GM19193 (cell line): ENCODE data around the gene ZNF831.

Experiments used
- POLR2A ChIP-seq: IDR thresholded peaks from 4 replicates; pipeline ENCODE4 v1.6.1; 2011; ENCODE audit not compliant: insufficient read depth, insufficient read length; ENCODE audit errors: extremely low read depth

Gene ZNF831

DNA sequence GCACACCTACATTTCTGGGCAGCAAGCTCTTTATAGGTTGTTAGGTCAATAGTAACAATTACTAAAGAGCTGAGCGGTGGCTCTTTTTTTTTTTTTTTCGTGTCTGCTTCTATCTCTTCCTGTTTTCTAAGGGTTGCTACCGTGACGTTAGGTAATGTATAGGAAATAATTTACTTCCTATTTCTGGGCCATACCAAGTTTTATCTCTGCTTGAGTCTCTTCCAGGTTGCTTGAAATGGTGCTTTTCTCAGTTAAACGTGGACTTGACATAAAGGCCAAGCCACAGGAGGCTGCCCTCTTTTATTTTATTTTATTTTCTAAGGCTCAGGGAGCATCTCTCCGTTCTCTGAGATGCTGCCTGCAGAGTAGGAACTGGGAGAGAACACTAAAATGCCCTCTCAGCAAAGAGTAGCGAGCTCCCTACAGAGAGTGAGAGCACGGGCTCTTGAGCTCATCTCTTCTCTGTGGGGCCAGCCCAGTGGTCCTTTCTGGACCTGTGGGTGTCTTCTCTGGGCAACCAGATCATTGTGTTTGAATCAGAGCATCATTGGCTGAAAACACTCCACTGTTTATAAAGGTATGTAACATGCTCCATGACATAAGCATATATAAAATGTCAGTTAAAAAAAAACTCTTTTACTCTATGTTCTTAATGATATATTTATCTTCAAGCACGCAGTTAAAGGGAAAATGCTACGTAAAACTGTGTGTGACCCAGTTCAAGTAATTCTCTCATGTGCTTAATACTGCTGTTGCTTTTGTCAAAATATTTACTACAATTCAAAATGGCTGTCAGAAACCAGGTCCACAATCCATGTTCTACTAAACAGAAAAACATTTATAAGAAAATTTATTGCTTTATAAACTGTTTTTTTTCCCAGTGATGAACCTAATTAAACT, at the start of gene ZNF831:
Gene ZNF831, plus strand, starts transcription at position 191 of the 900 bp plus-strand sequence. CDS start 27,199 bp downstream, outside the sequence.
- no peak for TF ChIP-seq POLR2A

DNA sequence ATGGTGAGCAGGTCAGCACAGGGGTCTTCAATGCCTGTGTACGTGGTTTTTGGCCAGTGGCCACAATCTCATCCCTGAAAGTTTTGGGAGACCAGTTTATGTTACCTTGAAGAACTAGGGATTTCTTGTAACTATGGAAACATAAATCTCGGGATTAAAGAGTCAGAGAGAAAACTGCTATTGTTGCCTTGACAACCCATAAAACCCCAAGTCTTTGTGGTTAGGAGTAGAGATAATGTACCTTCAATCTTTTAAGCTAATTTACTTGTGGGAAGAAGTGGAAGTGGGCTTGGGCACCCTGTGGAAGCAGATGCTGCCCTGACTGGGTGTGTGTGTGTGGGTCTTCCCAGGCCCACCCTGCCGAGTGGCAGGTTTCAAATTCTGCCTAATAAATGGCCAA, 46.1 kb upstream of the ZNF831 start:
- TF ChIP-seq POLR2A = no peak

DNA sequence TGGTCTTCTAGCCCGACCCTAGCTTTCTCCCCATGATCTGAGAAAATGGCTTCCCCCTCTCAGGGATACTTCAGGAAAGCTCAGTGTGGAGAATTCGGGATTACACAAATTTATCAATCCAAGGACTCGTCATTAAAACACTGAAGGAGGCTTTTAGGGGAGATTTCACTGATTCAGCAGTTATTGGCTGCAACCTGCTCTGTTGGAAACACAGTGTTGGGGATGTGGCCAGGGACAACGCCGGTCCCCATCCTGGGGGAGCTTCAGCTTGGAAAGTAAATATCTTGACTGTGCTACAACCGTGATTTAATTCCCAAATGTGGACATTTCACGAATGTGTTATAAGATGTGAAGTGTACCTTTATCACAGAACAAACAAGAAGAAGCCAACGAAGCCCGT, 44.8 kb upstream of the ZNF831 start:
- TF ChIP-seq POLR2A = no peak

DNA sequence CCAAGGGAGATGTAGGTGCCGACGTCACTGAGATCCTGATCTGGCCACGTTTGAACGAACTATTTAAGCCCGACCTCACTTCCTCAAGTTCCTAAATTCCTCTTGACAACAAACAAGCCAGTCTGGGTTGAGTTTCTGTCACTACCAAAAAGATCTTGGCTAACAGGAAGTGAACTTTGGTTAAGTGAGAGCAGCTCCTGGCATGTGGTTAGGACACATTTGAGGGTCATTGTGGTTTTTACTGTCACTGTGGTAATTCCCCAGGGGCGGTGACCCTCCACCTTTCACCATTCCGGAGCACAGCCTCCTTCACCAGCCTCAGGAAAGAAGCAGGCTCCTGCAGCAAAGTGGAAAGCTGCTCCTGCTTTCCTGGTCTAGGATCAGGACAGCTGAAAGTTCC, 43.1 kb upstream of the ZNF831 start:
- TF ChIP-seq POLR2A = no peak

DNA sequence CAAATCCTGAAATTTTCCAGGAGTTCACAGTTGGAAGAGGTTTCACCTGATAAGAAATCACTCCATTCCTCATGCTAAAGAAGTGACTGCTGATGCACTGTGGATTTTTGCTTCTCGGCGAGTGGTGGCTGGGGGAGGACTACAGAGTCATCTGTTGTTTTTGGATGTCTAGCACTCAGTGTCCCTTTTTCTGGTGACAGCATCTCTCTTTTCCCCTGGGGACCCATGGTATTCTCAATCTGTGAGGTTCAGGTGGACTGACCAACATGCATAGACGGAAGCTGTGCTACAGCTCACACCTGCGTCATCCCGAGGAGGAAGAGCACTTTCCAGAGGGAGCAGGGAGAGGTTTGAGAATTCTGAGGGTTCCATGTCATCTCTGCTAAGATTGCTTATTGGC, 42.7 kb upstream of the ZNF831 start:
- no peak for TF ChIP-seq POLR2A

DNA sequence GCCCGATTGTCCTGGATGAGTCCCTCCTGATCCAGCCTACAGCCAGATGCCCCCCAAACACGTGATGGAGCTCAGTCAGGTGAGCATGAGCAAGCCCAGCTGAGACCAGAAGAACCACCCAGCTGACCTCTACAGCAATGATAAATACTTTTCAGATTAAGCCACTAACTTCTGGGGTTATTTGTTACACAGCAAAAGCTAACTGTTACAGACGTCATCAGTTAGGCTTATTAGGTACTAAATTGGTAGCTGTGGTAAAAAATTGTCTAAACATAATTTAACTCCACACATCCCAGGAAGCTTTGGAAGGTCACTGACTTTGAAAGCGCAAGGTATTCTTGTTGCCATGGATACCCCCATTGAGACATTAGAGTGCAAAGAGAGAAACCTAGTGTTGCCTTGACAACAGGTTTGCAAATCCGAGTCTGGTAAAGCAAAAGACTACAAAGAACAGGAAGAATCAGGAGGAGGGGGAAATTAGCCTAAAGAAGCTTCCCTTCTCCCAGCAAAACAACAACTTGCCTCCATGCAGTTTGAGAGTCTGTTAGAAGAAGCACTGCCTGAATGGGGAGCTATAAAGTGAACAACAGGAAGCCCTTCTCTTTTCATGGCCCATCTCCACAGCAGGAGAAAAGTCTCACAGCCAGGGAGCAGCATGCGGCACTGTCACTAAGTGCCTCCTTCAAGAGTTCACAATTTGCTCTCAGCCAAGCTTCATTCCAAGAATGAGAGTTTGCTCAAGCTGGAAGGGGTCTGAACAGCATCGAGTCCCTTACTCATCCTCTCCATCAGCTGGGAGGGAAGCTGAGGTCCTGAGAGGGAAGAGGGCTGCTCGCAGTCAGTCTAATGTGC, 41.7 kb upstream of the ZNF831 start:
- no peak for TF ChIP-seq POLR2A

DNA sequence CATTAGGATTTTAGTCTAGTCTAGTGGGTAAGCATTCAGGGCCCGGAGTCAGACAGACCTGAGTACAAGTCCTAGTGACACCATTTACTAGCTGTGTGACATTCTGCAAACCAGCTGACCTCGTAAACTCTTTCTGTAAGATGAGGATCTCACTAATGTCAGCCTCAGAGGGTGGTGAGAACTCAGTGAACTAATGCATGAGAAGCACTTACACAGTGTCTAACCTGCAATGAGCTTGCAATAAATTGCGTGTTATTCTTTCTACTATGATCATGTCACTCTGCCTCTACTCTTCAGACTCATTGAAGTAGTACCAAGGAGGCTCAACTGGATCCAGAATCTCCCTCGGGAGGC, 41.1 kb upstream of the ZNF831 start:
- no peak for TF ChIP-seq POLR2A

DNA sequence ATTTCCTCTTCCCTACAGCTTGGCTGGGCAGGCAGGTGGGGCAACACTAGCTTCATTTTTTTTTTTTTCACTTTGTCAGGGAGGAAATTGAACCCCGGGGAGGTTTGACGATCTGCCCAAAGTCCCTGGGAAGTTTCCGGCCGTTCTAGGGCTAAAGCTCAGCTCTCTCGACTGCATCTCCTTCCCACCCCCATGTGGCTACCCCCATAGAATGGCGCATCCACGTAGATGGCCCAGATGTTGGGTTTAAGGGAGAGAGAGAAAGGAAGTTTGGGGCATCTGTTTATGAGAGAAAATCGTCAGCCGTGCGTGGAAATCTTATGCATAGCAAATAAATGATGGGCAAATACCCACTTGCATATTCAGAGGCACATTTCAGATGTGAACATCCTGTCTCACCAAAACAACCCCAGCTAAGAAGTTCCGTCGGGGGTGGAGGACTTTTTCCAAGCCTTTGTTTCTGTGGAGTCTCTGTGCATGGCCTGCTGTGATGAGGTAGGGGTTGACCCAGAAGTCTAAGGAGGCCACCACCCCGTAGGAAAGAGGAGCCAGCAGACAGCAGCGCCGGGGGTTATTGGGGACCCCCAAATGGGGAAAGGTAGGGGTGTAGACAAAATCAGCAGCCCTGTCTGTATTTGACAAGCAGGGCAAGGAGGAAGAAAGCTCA, 40.5 kb upstream of the ZNF831 start:
- no peak for TF ChIP-seq POLR2A

DNA sequence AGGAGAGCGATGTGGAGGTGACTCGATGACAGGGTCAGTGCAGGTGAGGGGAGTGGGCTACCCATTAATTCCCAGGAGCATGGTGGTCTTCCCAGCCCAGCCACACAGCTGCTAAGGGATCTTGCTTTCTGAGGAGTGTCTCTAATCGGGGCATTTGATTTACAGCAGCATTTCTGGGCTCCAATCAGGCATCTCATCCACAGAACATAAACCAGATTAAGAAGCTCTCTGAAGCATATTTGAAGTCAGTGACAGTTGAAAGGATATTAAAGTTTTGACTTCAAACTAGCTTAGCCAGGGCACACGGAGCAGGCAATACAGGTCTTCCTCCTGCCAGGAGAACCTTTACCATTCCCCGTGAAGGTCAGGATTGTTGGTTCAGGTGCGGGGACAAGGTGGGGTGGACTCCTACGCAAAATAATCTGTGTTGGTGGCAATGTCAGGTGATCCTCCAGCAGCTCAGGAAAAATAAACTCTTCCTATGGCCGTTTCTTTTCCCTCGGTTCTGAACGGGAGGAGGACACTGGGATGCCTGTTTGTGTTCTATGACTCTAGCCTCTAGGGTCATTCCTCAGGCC, 39.9 kb upstream of the ZNF831 start:
- no peak for TF ChIP-seq POLR2A

DNA sequence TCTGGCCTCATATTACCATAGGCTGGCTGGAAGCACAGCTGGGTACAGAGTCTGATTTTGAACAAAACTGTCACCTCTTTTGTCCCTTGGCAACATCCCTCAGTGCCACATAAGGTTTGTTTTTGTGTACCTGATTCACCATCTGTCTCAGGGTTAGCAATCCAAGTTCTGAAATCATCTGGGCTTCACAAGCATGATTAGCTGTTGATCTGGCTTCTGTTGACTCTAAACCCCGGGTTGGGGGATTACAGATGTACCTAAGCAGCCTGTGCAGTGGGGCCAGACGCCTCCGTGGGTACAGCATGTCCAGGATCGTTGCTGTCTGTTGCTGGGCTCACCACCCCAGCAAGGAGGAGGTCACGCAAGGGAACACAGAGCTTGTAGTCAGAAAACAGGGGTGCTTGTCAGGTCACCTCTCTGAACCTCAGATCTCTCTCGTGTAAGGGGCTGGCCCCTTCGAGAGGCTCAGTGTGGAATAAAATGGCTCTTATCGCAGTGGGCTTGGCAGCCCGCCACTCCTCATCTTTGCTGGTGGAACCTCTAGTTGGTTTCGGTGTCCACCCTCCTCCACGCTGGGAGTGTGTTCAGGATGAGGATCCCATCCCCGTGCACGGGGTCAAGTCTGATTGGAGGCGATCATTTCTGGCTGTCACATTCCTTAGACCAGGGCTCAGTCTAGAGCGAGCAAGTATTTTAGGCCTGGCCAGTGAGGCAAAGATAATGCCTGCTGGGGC, 39.2 kb upstream of the ZNF831 start:
- no peak for TF ChIP-seq POLR2A

DNA sequence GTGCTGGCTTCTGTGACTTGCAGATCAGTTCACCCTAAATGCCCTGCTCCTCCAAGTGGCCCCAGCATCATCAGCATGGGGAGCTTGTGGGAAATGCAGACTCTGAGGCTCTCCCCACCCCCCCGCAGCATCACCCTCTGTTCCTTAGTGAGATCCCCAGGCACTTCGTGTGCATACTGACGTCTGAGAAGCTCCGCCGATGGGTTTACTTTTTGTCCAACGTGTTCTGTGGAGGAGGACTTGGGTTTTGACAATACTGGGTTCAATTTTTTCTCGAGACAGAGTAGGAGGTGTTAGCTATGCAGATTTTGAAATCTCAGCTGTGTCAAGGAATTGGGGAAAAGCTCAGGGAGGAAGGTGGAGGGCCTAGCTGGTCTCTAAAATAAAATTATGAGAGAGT, 38.3 kb upstream of the ZNF831 start:
- no peak for TF ChIP-seq POLR2A

DNA sequence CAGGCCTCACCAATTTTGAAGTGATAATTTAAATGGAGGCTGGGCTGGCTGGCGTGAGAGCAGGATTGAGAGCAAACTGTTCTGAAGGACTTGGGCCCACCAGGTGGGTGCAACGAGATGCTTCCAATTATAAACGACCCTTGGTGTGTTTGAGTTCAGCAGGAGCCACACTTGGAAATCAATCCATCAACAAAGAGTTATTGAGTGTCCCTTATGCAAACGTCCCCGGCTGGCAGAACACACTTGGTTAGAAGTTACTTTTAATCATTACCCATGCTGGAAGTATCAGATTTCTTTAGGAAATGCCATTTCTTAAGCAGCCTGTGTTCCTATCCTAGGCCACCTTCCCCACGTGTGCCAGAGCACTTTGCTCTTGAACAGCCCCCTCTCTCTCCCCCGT, 37.8 kb upstream of the ZNF831 start:
- no peak for TF ChIP-seq POLR2A

DNA sequence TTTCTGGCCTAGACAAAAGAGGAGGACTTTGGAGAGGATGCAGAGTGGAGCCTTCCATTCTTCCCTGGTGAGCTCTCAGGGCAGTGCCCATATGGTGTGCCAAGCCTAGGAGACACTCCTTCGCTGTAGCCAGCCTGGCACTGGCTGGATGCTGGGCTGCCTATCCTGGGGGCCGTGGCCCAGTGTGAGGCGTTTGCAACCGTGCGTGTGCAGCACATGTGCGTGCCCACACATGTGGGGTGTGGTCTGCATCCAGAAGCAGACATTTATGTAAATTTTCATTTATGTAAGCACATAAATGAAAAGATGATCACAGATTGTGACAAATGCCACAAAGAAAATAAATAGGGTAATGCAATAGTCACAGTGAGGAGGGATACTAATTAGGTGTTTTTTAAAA, 35.8 kb upstream of the ZNF831 start:
- no peak for TF ChIP-seq POLR2A

DNA sequence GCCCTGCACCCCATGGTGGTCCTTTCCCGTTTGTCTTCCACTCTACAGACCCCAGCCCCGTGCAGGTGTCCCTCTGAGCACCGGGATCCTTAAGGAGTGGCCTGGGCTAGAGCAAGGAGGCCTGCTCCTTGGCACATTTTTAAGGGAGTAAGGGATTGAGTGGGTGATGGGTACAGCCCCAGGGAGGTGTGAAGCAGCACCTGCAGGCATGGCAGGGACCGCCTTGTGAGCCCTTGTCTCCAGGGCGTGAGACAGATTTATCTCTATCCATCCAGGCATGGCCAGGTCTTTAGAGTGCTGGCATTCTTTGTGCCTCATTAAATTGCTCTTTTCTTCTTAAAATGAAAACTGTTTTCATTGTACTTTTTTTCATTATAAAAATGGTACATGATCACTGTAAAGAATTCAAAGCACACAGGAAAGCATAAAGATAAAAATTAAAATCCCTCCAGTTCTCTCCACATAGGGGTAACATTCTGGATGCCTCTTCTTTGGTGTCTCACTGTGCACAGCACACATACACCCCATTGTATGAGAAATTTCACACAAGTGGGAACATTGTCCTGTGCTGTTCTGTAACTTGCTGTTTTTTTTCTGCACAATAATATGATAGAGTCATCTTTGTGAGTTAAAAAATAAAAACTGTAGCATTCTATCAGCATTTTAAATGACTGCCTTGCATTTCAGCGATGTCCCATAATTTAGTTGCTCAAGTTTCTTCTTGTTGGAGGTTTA, 31.9 kb upstream of the ZNF831 start:
- no peak for TF ChIP-seq POLR2A
